Neuronal stem cell (in vitro differentiated cells): ENCODE results near the gene RPLP2.

Experiments
- DNase-seq: peaks from one replicate; pipeline ENCODE4 v3.0.0-alpha.2; 2013; ENCODE audit warnings: low spot score
- H2AFZ ChIP-seq: one replicate; pipeline ENCODE4 v1.6.1; 2013; ENCODE audit warnings: mild to moderate bottlenecking, low read length, inconsistent platforms
- H2AK5ac ChIP-seq: 2 replicates; pipeline ENCODE4 v1.6.1; 2013; ENCODE audit warnings: low read depth, mild to moderate bottlenecking, inconsistent platforms, low read length, moderate library complexity, mixed read lengths
- H2BK120ac ChIP-seq: 2 replicates; pipeline ENCODE4 v1.6.1; 2013; ENCODE audit warnings: low read depth, mild to moderate bottlenecking, inconsistent platforms, low read length, moderate library complexity, mixed read lengths
- H2BK12ac ChIP-seq: one replicate; pipeline ENCODE4 v1.6.1; 2013; ENCODE audit warnings: low read length, inconsistent platforms
- H2BK15ac ChIP-seq: 2 replicates; pipeline ENCODE4 v1.6.1; 2013; ENCODE audit warnings: mild to moderate bottlenecking, low read length, inconsistent platforms, mixed read lengths
- H2BK5ac ChIP-seq: one replicate; pipeline ENCODE4 v1.6.1; 2013; ENCODE audit warnings: inconsistent platforms, mild to moderate bottlenecking, low read length, moderate library complexity
- H3K14ac ChIP-seq: one replicate; pipeline ENCODE4 v1.6.1; 2013; ENCODE audit warnings: low read length, inconsistent platforms
- H3K18ac ChIP-seq: 2 replicates; pipeline ENCODE4 v1.6.1; 2013; ENCODE audit warnings: low read length, inconsistent platforms
- H3K23ac ChIP-seq: 2 replicates; pipeline ENCODE4 v1.6.1; 2013; ENCODE audit warnings: low read depth, mild to moderate bottlenecking, mixed read lengths, low read length, inconsistent platforms; ENCODE audit not compliant: poor library complexity
- H3K27ac ChIP-seq: replicated peaks from 3 replicates; pipeline ENCODE4 v1.5.1; 2013; ENCODE audit warnings: low read length, inconsistent platforms
- H3K27me3 ChIP-seq, 3 experiments: 2 replicates each; pipeline ENCODE4 v1.6.1; 2013; ENCODE audit warnings: low read length in 3 of 3, mild to moderate bottlenecking in 2 of 3, inconsistent platforms in 1 of 3, low read depth in 1 of 3, mixed read lengths in 1 of 3, moderate library complexity in 1 of 3; ENCODE audit not compliant: control insufficient read depth in 3 of 3, insufficient read depth in 3 of 3
- H3K36me3 ChIP-seq, 2 donors: replicated peaks in 1 of 2; 2 replicates each; pipeline ENCODE4 v1.6.1; 2013; ENCODE audit warnings: low read length in 2 of 2; ENCODE audit not compliant: control insufficient read depth in 2 of 2, insufficient read depth in 2 of 2
- H3K4ac ChIP-seq: 2 replicates; pipeline ENCODE4 v1.6.1; 2013; ENCODE audit warnings: inconsistent platforms, mild to moderate bottlenecking, low read length, moderate library complexity
- H3K4me1 ChIP-seq, 2 donors: 1 replicate in 1 of 2; 2 replicates in 1 of 2; pipeline ENCODE4 v1.6.1; 2013; ENCODE audit warnings: low read length in 2 of 2, low read depth in 1 of 2; ENCODE audit not compliant: control insufficient read depth in 2 of 2, insufficient read depth in 1 of 2
- H3K4me2 ChIP-seq: one replicate; pipeline ENCODE4 v1.6.1; 2013; ENCODE audit warnings: mild to moderate bottlenecking, low read length, inconsistent platforms; ENCODE audit not compliant: insufficient read depth, poor library complexity, severe bottlenecking
- H3K4me3 ChIP-seq, 2 donors: 2 replicates each; pipeline ENCODE4 v1.5.1; 2013; ENCODE audit warnings: low read length in 2 of 2, mild to moderate bottlenecking in 2 of 2, inconsistent platforms in 1 of 2, moderate library complexity in 1 of 2
- H3K79me1 ChIP-seq: one replicate; pipeline ENCODE4 v1.6.1; 2013; ENCODE audit warnings: low read depth, mild to moderate bottlenecking, inconsistent platforms, low read length, moderate library complexity
- H3K9ac ChIP-seq: one replicate; pipeline ENCODE4 v1.6.1; 2013; ENCODE audit warnings: mild to moderate bottlenecking, low read depth, low read length, inconsistent platforms; ENCODE audit not compliant: poor library complexity
- H3K9me3 ChIP-seq, 2 donors: replicated peaks in 1 of 2; 2 replicates each; pipeline versions ENCODE3 to v1.6.1; 2013; ENCODE audit warnings: low read length in 2 of 2, mild to moderate bottlenecking in 2 of 2, inconsistent platforms in 1 of 2, low read depth in 1 of 2, mixed read lengths in 1 of 2, moderate library complexity in 1 of 2; ENCODE audit not compliant: control insufficient read depth in 2 of 2, insufficient read depth in 1 of 2
- H4K8ac ChIP-seq: one replicate; pipeline ENCODE4 v1.6.1; 2013; ENCODE audit warnings: low read depth, mild to moderate bottlenecking, inconsistent platforms, low read length, moderate library complexity
- H4K91ac ChIP-seq: one replicate; pipeline ENCODE4 v1.6.1; 2013; ENCODE audit warnings: low read length, low read depth, mild to moderate bottlenecking, inconsistent platforms; ENCODE audit not compliant: poor library complexity
- WGBS, 2 donors: extraction: QIAGEN DNeasy Blood & Tissue Kit; methylation state at CpG; one replicate each; pipeline ENCODE4 v1.1.7; 2013; ENCODE audit warnings: missing lambda C conversion rate in 2 of 2, mixed read lengths in 1 of 2; ENCODE audit not compliant: insufficient read length in 2 of 2, insufficient replicate concordance in 1 of 2; ENCODE audit errors: extremely low coverage in 2 of 2; 5-methylcytosine and 5-hydroxymethylcytosine counted together

RPLP2 gene

GRCh38 chr11:825366-826226 lies 15.8 kb downstream of the RPLP2 start:
- no peak overlapping the region for H3K14ac ChIP-seq
- no peak overlapping the region for H2BK12ac ChIP-seq
- no peak overlapping the region for H2BK15ac ChIP-seq
- WGBS, 2 donors: no CpG with 5 or more reads among the region's 12 CpGs
- H3K4ac ChIP-seq: peak overlapping the region; percentile 23
- peaks cover 2 to 40% (median 3%) of the 10 kb centered on the region in 3 experiments for H3K27me3 ChIP-seq
- H3K79me1 ChIP-seq: peaks cover 3% of the 10 kb centered on the region
- no peaks in the 10 kb centered on the region for H3K9me3 ChIP-seq
- H3K23ac ChIP-seq: no peak overlapping the region
- no peak overlapping the region for H2BK5ac ChIP-seq
- no peak overlapping the region for H3K4me2 ChIP-seq
- H3K27ac ChIP-seq: no peak overlapping the region
- H4K8ac ChIP-seq: no peak overlapping the region
- peak overlapping the region; percentile 60 for H3K9ac ChIP-seq
- no peak overlapping the region for H2AFZ ChIP-seq
- peaks cover 0 to 37% of the 10 kb centered on the region in 2 donors for H3K36me3 ChIP-seq
- H3K4me1 ChIP-seq: peaks cover 31 to 36% of the 10 kb centered on the region in 2 donors
- H3K4me3 ChIP-seq: no peak overlapping the region
- H3K18ac ChIP-seq: no peak overlapping the region
- H2AK5ac ChIP-seq: peak overlapping the region; percentile 70
- H2BK120ac ChIP-seq: no peak overlapping the region
- DNase-seq: no peak
- no peak overlapping the region for H4K91ac ChIP-seq

DNA sequence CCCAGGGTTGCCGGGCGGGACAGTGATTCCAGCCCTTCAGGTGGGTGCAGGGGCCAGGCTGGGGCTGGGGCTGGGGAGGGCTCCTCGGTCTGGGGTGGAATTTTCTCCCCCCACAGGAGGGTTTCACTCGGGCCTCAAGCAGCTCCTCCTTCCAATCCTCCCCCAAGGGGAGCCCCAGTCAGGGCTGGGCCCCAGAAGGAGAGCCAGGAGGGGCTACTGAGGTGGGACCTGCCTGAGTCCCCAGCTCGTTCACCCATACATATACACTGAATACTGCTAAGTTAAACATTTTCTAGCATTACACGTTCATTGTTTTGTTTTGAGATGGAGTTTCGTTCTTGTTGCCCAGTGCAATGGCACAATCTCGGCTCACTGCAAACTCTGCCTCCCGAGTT lies 16.5 kb downstream of the RPLP2 start:
- no CpG with 5 or more reads among the region's 9 CpGs for WGBS, 2 donors
- H3K9me3 ChIP-seq: no peaks in the 10 kb centered on the region
- H3K9ac ChIP-seq: no peak overlapping the region
- no peak overlapping the region for H3K23ac ChIP-seq
- no peak overlapping the region for H2AFZ ChIP-seq
- H3K36me3 ChIP-seq: peaks cover 0 to 36% of the 10 kb centered on the region in 2 donors
- H3K27me3 ChIP-seq: peaks cover 6 to 47% (median 8%) of the 10 kb centered on the region in 3 experiments
- no peak overlapping the region for H3K4me2 ChIP-seq
- peaks cover 3% of the 10 kb centered on the region for H3K79me1 ChIP-seq
- peak overlapping the region; percentile 23 for H3K4ac ChIP-seq
- no peak overlapping the region for H2BK120ac ChIP-seq
- no peak overlapping the region for H4K8ac ChIP-seq
- H3K27ac ChIP-seq: no peak overlapping the region
- no peak overlapping the region for H2BK15ac ChIP-seq
- H3K14ac ChIP-seq: no peak overlapping the region
- peaks cover 33 to 39% of the 10 kb centered on the region in 2 donors for H3K4me1 ChIP-seq
- H3K4me3 ChIP-seq: no peak overlapping the region
- H2BK5ac ChIP-seq: no peak overlapping the region
- H3K18ac ChIP-seq: no peak overlapping the region
- DNase-seq: no peak
- H2AK5ac ChIP-seq: peak overlapping the region; percentile 70
- H4K91ac ChIP-seq: no peak overlapping the region
- no peak overlapping the region for H2BK12ac ChIP-seq

DNA sequence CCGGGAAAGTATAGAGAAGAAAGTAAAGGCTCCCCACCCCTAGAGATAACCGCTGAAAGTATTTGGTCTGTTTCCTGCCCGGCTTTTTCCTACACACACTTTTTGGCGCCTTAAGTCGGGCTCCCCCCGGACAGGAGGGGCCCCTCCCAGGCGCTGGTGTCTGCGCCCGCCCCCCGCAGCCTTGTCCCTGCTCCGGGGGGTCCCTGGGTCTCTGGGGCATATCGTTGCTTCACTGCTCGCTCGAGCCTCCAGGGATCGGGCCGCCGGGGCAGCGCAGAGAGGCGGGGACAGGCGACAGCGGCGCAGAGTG lies 17.0 kb downstream of the RPLP2 start:
- no peak overlapping the region for H3K4ac ChIP-seq
- no CpG with 5 or more reads among the region's 22 CpGs for WGBS, 2 donors
- DNase-seq: no peak
- peak overlapping the region; percentile 45 to 55 for H3K4me3 ChIP-seq
- H3K9me3 ChIP-seq: peaks cover 0 to under 1% of the 10 kb centered on the region in 2 donors
- H2AFZ ChIP-seq: peak overlapping the region; percentile 80
- H3K9ac ChIP-seq: peak overlapping the region; percentile 77
- H2AK5ac ChIP-seq: no peak overlapping the region
- H3K4me2 ChIP-seq: peak overlapping the region; percentile 83
- H3K27ac ChIP-seq: no peak overlapping the region
- no peak overlapping the region for H4K8ac ChIP-seq
- H2BK15ac ChIP-seq: no peak overlapping the region
- peaks cover 9 to 52% (median 13%) of the 10 kb centered on the region in 3 experiments for H3K27me3 ChIP-seq
- no peak overlapping the region for H3K14ac ChIP-seq
- H2BK5ac ChIP-seq: peak overlapping the region; percentile 88
- peaks cover 3% of the 10 kb centered on the region for H3K79me1 ChIP-seq
- H3K23ac ChIP-seq: peak overlapping the region; percentile 93
- H3K18ac ChIP-seq: peak overlapping the region; percentile 92
- peaks cover 38 to 44% of the 10 kb centered on the region in 2 donors for H3K4me1 ChIP-seq
- no peak overlapping the region for H4K91ac ChIP-seq
- H3K36me3 ChIP-seq: peaks cover 0 to 30% of the 10 kb centered on the region in 2 donors
- no peak overlapping the region for H2BK12ac ChIP-seq
- H2BK120ac ChIP-seq: no peak overlapping the region

GRCh38 chr11:827146-827896 lies 17.6 kb downstream of the RPLP2 start:
- Histone ChIP-seq H2BK5ac (peak overlapping the region; percentile 88), H3K4ac (no peak overlapping the region), H2AK5ac (peak overlapping the region; percentile 85), H4K8ac (no peak overlapping the region), H3K79me1 (peaks cover 3% of the 10 kb centered on the region), H3K27me3 (peaks cover 9 to 56% (median 18%) of the 10 kb centered on the region in 3 experiments), H3K4me3 (peak overlapping the region; percentile 45 to 55), H2AFZ (peak overlapping the region; percentile 80), H2BK12ac (no peak overlapping the region), H3K4me2 (peak overlapping the region; percentile 83), H3K14ac (peak overlapping the region; percentile 97), H3K9ac (peak overlapping the region; percentile 77), H2BK120ac (no peak overlapping the region), H3K18ac (peak overlapping the region; percentile 92), H3K27ac (no peak overlapping the region), H3K4me1 (peaks cover 44 to 50% of the 10 kb centered on the region in 2 donors), H3K36me3 (peaks cover 0 to 25% of the 10 kb centered on the region in 2 donors), H4K91ac (no peak overlapping the region), H3K9me3 (peaks cover 0 to 3% of the 10 kb centered on the region in 2 donors), H3K23ac (peak overlapping the region; percentile 93), H2BK15ac (peak overlapping the region; percentile 69)
- no CpG with 5 or more reads among the region's 66 CpGs for WGBS, 2 donors
- no peak for DNase-seq
